Activated CD4-positive, alpha-beta T cell treated with anti-CD3 and anti-CD28 coated beads for 24 hours (primary cell): Measurements from ENCODE around the gene CACNA1G.

ENCODE experiments used
- DNase-seq, 2 donors: peaks; one replicate each; pipeline ENCODE4 v3.0.0-alpha.2; 2020; ENCODE audit warnings: low read depth in 2 of 2

The CACNA1G gene

GRCh38 chr17:50548831-50549230 is 11.7 kb upstream of the CACNA1G start:
- DNase-seq = no peak

GRCh38 chr17:50549256-50549941 is 11.1 kb upstream of the CACNA1G start:
- no peak for DNase-seq

- no peak for DNase-seq
Observed at GRCh38 chr17:50549969-50550368, 10.5 kb upstream of the CACNA1G start.

- no peak for DNase-seq
Observed at GRCh38 chr17:50550661-50551432, 9.7 kb upstream of the CACNA1G start.

GRCh38 chr17:50551433-50551815 is 9.1 kb upstream of the CACNA1G start:
- DNase-seq = no peak

GRCh38 chr17:50551884-50552283 is 8.6 kb upstream of the CACNA1G start:
- no peak for DNase-seq

GRCh38 chr17:50554201-50554600 is 6.3 kb upstream of the CACNA1G start:
- DNase-seq = no peak

- DNase-seq = no peak
Observed at GRCh38 chr17:50556803-50557202, 3.7 kb upstream of the CACNA1G start.

- DNase-seq = no peak
Observed at GRCh38 chr17:50557630-50558029, 2.9 kb upstream of the CACNA1G start.

GRCh38 chr17:50558091-50558490 is 2.4 kb upstream of the CACNA1G start:
- no peak for DNase-seq

GRCh38 chr17:50558581-50558940 is 2.0 kb upstream of the CACNA1G start:
- no peak for DNase-seq

- no peak for DNase-seq
Observed at GRCh38 chr17:50558941-50559614, 1.4 kb upstream of the CACNA1G start.

GRCh38 chr17:50559674-50560184 is 786 bp upstream of the CACNA1G start:
- DNase-seq = peak in 1 of 2 donors; percentile 33

GRCh38 chr17:50560931-50561745 is 623 bp downstream of the CACNA1G start:
- DNase-seq = no peak

GRCh38 chr17:50561746-50562141 is 1.2 kb downstream of the CACNA1G start:
- no peak for DNase-seq

- no peak for DNase-seq
Observed at GRCh38 chr17:50562242-50563091, 2.0 kb downstream of the CACNA1G start.

GRCh38 chr17:50563092-50563511 is 2.6 kb downstream of the CACNA1G start:
- no peak for DNase-seq

- DNase-seq = no peak
Observed at GRCh38 chr17:50564916-50565315, 4.4 kb downstream of the CACNA1G start.

GRCh38 chr17:50565402-50566350 is 5.2 kb downstream of the CACNA1G start:
- no peak for DNase-seq

- DNase-seq = no peak
Observed at GRCh38 chr17:50566886-50567285, 6.4 kb downstream of the CACNA1G start.
